ENCODE data around the gene MYO18B.

- TF ChIP-seq EZH2 (optimal IDR thresholded peaks at IDR 0.05; ENCODE audit: low read depth, low read length) (no peak), EZH2phosphoT487 (IDR thresholded peaks at IDR 0.05; ENCODE audit: low read length) (no peak)
Observed at GRCh38 chr22:25702040-25702439, 39.9 kb upstream of the MYO18B start.
